ENCODE measurements around the gene YWHAE. TPM values are rescaled to one million over a fixed set of nuclear protein-coding genes. Genes with fewer than 3 reads are reported as not detected.

The YWHAE gene
- total and polyA plus RNA-seq, 9 of the 15 experiments (the other 6 are each of a cell fraction or from before 2014, with no cell fraction given), result 184 to 727 (median 448) TPM

DNA sequence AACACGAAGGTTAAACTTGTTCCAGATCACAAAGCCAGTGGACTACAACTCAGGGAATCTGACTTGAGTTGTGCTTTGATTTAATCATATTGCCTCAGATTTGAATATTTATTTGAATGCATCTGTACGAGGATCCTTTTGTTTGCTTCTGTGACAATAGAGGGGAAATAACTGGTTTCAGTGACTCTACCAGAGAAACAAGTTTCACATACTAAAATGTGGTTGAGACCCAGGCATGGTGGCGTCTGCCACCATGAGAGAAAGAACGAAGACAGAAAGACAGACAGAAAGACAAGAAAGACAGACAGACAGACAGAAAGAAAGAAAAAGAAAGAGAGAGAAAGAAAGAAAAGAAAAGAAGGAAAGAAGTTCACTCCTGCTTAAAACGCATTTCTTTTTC, 24.0 kb downstream of the YWHAE start (continued):
- TF ChIP-seq NFE2 (IDR thresholded peaks at IDR 0.05; ENCODE audit: low read depth) (no peak), SREBF1 (IDR thresholded peaks at IDR 0.05; ENCODE audit: borderline replicate concordance, low read depth, low read length) (no peak), TFAM (CRISPR knock-in tag; conservative IDR thresholded peaks at IDR 0.05) (no peak), HDGF (IDR thresholded peaks at IDR 0.05) (no peak), KLF1 (tag; IDR thresholded peaks at IDR 0.05) (no peak), MTF1 (CRISPR knock-in tag; IDR thresholded peaks at IDR 0.05; ENCODE audit: borderline replicate concordance) (no peak), C11orf30 (IDR thresholded peaks at IDR 0.05; ENCODE audit: low read depth) (no peak), ELF4 (CRISPR knock-in tag; IDR thresholded peaks at IDR 0.05) (no peak), LARP7 (IDR thresholded peaks at IDR 0.05) (no peak), SP2 (IDR thresholded peaks at IDR 0.05; ENCODE audit: extremely low read depth, low read depth, low read length, poor library complexity, severe bottlenecking) (no peak)
- TF ChIP-seq, protein P1, sequence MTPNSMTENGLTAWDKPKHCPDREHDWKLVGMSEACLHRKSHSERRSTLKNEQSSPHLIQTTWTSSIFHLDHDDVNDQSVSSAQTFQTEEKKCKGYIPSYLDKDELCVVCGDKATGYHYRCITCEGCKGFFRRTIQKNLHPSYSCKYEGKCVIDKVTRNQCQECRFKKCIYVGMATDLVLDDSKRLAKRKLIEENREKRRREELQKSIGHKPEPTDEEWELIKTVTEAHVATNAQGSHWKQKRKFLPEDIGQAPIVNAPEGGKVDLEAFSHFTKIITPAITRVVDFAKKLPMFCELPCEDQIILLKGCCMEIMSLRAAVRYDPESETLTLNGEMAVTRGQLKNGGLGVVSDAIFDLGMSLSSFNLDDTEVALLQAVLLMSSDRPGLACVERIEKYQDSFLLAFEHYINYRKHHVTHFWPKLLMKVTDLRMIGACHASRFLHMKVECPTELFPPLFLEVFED (CRISPR knock-in tag; conservative IDR thresholded peaks at IDR 0.05), result no peak
- TF ChIP-seq, protein P2, sequence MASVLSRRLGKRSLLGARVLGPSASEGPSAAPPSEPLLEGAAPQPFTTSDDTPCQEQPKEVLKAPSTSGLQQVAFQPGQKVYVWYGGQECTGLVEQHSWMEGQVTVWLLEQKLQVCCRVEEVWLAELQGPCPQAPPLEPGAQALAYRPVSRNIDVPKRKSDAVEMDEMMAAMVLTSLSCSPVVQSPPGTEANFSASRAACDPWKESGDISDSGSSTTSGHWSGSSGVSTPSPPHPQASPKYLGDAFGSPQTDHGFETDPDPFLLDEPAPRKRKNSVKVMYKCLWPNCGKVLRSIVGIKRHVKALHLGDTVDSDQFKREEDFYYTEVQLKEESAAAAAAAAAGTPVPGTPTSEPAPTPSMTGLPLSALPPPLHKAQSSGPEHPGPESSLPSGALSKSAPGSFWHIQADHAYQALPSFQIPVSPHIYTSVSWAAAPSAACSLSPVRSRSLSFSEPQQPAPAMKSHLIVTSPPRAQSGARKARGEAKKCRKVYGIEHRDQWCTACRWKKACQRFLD (CRISPR knock-in tag; IDR thresholded peaks at IDR 0.05), result no peak

Data from K562 (cell line).